ENCODE measurements around the gene CCDC73.
"Not testable (repeated sequence)": the region's sequence is repeated elsewhere in the genome, so short reads cannot be mapped to it uniquely, and the experiment has no call there.

The CCDC73 gene

GRCh38 chr11:32796425-32796824 is 2.0 kb upstream of the CCDC73 start:
- DNase-seq (ENCODE audit: low spot score), result no peak

- DNase-seq (ENCODE audit: low spot score), result peak; percentile 47
Observed at GRCh38 chr11:32792948-32793475, 1.4 kb downstream of the CCDC73 start.

DNA sequence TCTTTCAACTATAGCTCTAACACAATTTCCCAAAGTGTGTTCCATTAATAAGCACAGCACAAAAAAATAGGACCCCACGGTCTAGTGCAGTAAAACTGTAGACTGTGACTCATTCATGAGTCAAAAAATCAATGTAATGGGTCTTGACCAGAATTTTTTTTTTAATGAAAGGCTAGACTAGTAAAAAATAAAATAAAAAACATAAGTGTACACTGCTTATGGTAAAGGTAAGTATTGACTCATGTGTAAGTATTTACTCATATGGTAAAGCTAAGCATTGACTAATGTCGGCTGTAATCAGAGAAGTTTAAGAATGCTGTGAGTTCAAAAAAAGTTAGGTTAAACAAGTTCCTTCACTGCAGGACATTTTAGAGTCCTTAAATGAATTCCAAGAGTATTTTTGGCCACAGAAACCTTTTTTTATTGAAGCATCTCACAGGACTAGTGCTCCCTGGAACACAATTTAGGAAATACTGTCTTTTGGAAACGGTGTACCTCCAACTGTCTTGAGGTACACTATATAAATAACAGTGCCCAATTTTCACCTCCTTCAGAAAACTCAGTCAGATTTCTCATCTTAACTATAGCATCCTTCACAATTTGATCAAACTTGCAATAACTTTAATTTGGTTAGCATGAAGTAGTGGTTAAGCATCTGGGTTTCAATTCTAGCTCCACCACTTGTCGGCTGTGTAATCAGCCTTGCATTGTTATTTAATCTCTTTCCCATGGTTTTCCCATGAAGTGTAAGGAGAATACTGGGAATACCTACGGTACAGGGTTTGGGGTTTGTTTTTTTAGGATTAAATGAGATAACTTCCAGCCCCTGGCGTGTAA is 2.1 kb downstream of the CCDC73 start:
- DNase-seq (ENCODE audit: low spot score), result no peak

GRCh38 chr11:32790916-32791315 is 3.5 kb downstream of the CCDC73 start:
- no peak for DNase-seq (ENCODE audit: low spot score)

DNA sequence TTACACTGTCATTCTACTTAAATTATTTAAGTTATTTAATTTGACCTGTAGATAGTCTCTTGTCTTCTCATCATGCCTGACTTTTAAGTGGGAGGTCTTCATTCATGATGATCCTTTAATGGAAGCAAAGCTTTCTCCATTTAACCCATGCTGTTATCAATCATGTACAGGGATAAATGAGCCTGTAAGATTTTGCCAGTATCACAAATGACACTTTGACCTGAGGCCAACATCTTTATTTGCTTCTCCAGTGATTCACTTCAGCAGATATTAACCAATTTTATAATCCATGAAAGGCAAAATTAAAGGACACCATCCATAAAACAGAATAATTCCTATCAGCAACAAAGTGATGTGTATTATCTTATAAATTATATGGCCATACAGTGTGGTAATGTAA is 7.7 kb downstream of the CCDC73 start:
- DNase-seq (ENCODE audit: low spot score), result no peak

- no peak for DNase-seq (ENCODE audit: low spot score)
Observed at GRCh38 chr11:32785262-32785661, 9.2 kb downstream of the CCDC73 start.

GRCh38 chr11:32781721-32782120 is 12.7 kb downstream of the CCDC73 start:
- no peak for DNase-seq (ENCODE audit: low spot score)

GRCh38 chr11:32780839-32781238 is 13.6 kb downstream of the CCDC73 start:
- DNase-seq (ENCODE audit: low spot score), result not testable (repeated sequence)

- DNase-seq (ENCODE audit: low spot score), result no peak
Observed at GRCh38 chr11:32779136-32779535, 15.3 kb downstream of the CCDC73 start.

- DNase-seq (ENCODE audit: low spot score), result no peak
Observed at GRCh38 chr11:32775908-32776307, 18.6 kb downstream of the CCDC73 start.

DNA sequence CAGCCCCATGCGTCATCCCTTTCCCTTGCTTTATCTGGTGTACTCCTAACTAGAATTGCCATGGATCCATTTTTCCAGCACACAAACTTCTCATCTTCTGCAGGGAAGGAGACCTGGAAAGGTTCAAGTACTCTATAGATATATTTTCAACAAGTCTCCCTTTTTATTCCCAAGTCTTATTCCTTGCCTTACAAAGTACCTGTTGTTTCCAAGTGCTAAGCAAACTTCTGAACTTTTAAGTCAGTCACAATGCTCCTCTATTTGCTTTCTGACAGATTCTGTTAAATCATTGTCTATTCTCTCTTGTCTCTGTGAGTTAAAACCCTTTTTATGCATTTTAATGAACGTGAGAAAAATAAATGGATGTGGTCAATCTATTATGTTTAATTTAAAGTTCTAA is 20.4 kb downstream of the CCDC73 start:
- no peak for DNase-seq (ENCODE audit: low spot score)

GRCh38 chr11:32772731-32773130 is 21.7 kb downstream of the CCDC73 start:
- no peak for DNase-seq (ENCODE audit: low spot score)

GRCh38 chr11:32761774-32762173 is 32.7 kb downstream of the CCDC73 start:
- not testable (repeated sequence) for DNase-seq (ENCODE audit: low spot score)

- DNase-seq (ENCODE audit: low spot score), result no peak
Observed at GRCh38 chr11:32758291-32758690, 36.2 kb downstream of the CCDC73 start.

- DNase-seq (ENCODE audit: low spot score), result not testable (repeated sequence)
Observed at GRCh38 chr11:32753181-32753580, 41.3 kb downstream of the CCDC73 start.

DNA sequence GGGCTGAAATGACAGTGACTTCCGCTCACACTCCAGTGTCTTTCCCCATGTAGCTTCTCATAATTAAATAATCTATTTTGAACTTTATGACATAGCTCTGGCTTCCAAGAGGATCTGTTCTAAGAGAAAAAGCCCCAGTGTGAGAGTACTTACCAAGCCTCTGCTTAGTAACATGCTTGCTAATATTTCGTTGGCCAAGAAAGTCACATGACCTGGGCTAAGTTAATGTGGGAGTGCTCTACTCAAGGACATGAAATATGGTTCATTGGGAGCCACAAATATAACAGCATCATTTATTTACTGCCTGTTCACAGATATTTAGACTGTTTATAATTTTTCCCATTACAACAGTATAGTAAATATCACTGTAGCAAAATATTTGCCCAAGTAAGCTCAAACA is 42.5 kb downstream of the CCDC73 start:
- no peak for DNase-seq (ENCODE audit: low spot score)

DNA sequence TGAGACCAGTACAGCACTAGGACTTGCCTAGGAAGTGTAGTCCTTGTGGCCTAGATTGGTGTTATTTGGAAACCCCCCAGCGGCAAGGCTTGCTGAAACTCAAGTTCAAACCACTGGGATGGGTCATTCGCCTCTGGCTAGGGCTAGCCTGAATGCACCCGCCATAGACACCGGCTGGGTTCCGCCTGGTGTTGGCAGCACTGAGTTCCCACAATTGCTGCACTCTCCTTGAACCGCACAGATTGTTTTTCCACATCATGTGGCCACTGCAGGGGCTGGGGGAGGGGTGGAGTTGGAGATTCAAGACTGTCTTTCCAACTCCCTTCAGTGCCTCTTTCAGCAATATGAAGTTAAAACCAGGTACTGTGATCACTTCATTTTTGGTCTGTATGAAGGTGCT is 43.1 kb downstream of the CCDC73 start:
- DNase-seq (ENCODE audit: low spot score), result no peak

- no peak for DNase-seq (ENCODE audit: low spot score)
Observed at GRCh38 chr11:32729976-32730375, 64.5 kb downstream of the CCDC73 start.

- DNase-seq (ENCODE audit: low spot score), result no peak
Observed at GRCh38 chr11:32723332-32723731, 71.1 kb downstream of the CCDC73 start.

DNA sequence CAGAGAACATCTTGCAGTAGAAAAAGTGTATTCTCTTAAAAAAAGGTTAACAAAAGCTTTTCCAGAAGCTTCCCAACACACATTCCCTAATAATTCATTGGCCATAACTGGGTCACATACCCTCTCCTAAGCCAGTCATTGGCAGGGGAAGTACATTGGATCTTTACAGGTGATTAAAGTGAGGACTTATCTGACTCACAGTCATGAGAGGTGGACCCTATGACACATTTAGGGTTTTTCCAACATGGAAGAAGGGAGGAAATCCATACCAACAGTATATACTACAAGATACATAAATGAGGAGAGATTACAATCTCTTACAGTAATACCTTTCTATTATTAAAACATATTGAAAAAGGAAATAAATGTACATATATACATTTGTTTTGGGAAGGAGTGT is 72.2 kb downstream of the CCDC73 start:
- DNase-seq (ENCODE audit: low spot score), result no peak

DNA sequence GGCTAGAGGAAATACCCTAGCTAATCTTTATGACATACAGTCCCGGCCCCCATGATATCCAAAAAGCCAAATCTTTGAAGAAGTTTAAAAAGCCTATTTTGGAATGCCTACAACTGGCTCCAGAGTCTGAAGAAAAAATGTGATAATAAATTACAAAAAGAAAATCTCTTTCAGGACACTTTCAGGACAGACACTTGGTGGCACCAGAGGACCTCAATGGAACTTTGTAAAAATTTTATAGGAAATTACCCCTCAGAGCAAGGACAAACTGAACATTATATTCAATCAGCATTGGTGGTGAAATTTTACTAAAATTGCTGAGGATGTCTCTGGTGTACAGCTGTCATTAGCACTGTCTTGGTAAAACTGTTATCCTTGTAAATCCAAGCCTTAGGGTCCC is 81.0 kb downstream of the CCDC73 start:
- DNase-seq (ENCODE audit: low spot score), result peak; percentile 10

DNA sequence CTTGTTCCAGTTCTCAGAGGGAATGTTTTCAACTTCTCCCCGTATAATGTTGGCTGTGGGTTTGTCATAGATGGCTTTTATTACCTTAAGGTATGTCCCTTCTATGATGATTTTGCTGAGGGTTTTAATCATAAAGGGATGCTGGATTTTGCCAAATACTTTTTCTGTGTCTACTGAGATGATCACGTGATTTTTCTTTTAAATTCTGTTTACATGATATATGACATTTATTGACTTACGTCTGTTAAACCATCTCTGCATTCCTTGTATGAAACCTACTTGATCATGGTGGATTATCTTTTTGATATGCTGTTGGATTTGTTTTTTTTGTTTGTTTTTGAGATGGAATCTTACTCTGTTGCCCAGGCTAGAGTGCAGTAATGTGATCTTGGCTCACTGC is 85.5 kb downstream of the CCDC73 start:
- DNase-seq (ENCODE audit: low spot score), result not testable (repeated sequence)

DNA sequence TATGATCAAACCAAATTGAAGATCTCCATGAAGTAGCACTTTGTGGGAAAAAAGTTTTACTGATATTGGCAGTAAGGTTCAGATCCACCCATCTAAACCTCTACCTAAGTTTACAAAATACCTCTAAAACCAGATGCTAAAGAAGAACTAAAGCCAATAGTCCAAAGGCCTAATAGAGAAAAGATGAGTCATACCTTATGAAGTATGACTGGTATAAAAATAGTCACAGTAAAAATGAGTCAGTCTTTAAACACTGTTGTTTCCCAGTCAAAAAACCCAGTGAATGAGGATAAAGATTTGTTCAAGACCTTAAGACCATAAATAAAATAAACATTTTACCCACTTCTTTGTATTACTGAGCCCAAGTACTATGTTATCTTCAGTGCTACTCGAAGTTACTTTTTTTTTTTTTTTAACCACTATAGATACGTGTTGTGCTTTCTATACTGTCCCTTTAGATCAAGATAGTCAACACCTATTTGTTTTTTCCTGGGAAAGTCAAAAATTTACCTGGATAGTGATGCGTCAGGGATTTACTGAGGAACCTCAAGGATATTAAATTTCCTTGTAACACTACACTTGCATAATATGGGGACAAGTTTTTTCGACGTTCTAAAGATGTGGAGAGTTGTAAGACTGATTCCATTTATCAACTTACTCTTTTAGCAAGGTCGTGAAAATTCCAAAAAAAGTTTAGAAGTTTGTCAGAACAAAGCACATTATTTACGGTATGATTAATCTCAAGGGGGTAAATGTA is 87.3 kb downstream of the CCDC73 start:
- peak; percentile 55 for DNase-seq (ENCODE audit: low spot score)

Data from AG20443 (cell line).